NT2/D1 (cell line): ENCODE measurements around the gene RPP25L.

Source experiments
- SUZ12 ChIP-seq: IDR thresholded peaks from 2 replicates; pipeline ENCODE4 v1.6.1; 2011; ENCODE audit not compliant: insufficient read length, insufficient read depth; ENCODE audit errors: extremely low read depth
- YY1 ChIP-seq: IDR thresholded peaks from 2 replicates; pipeline ENCODE4 v1.6.1; 2011; ENCODE audit not compliant: insufficient read length, insufficient read depth
- ZNF274 ChIP-seq: IDR thresholded peaks from 2 replicates; pipeline ENCODE4 v1.6.1; 2011; ENCODE audit warnings: mild to moderate bottlenecking, low read depth, low read length

- TF ChIP-seq ZNF274 (no peak), SUZ12 (no peak), YY1 (no peak)
Observed at GRCh38 chr9:34560599-34561214, 51.2 kb downstream of the RPP25L start.
